Endothelial cell of umbilical vein (primary cell): ENCODE results near the gene NELFB.

ENCODE experiments used
- CTCF ChIP-seq, 2 donors: IDR thresholded peaks; 1 replicate in 1 of 2; 2 replicates in 1 of 2; pipeline ENCODE4 v1.5.1; 2011; ENCODE audit warnings: low read length in 2 of 2, mild to moderate bottlenecking in 2 of 2, moderate library complexity in 2 of 2, control low read depth in 1 of 2, inconsistent platforms in 1 of 2, low read depth in 1 of 2; ENCODE audit not compliant: insufficient read depth in 1 of 2; ENCODE audit errors: extremely low read depth in 1 of 2
- EZH2 ChIP-seq: IDR thresholded peaks from 2 replicates; pipeline ENCODE4 v1.6.1; 2012; ENCODE audit warnings: borderline replicate concordance, low read depth, mild to moderate bottlenecking, moderate library complexity, low read length, inconsistent platforms; ENCODE audit not compliant: severe bottlenecking
- FOS ChIP-seq: IDR thresholded peaks from 2 replicates; pipeline ENCODE4 v1.6.1; 2011; ENCODE audit warnings: mild to moderate bottlenecking, low read length, moderate library complexity, borderline replicate concordance; ENCODE audit not compliant: insufficient read depth
- GATA2 ChIP-seq: IDR thresholded peaks from 2 replicates; pipeline ENCODE4 v1.7.0; 2011; ENCODE audit warnings: low read depth, mild to moderate bottlenecking, moderate library complexity, mixed read lengths, low read length; ENCODE audit not compliant: insufficient read length, insufficient read depth
- JUN ChIP-seq: IDR thresholded peaks from 2 replicates; pipeline ENCODE4 v1.6.1; 2011; ENCODE audit warnings: borderline replicate concordance, low read depth; ENCODE audit not compliant: insufficient read length, insufficient read depth
- MAX ChIP-seq: IDR thresholded peaks from 2 replicates; pipeline ENCODE4 v1.6.1; 2011; ENCODE audit not compliant: insufficient read depth, insufficient read length
- MYC ChIP-seq: IDR thresholded peaks from one replicate; pipeline ENCODE4 v1.6.1; 2011; ENCODE audit warnings: mild to moderate bottlenecking, low read depth, low read length
- POLR2A ChIP-seq: IDR thresholded peaks from 2 replicates; pipeline ENCODE4 v1.6.1; 2012; ENCODE audit warnings: low read depth, mild to moderate bottlenecking, control low read depth, low read length
- POLR2AphosphoS5 ChIP-seq: IDR thresholded peaks from 2 replicates; pipeline ENCODE4 v1.6.1; 2012; ENCODE audit warnings: low read depth, mild to moderate bottlenecking, control low read depth, low read length, moderate library complexity; ENCODE audit not compliant: insufficient read depth

- TF ChIP-seq POLR2A (no peak), CTCF (IDR thresholded peaks at IDR 0.05; ENCODE audit: extremely low read depth in 1 of 2, insufficient read depth in 1 of 2, low read depth in 1 of 2, low read length in 2 of 2) (no peak), EZH2 (no peak), POLR2AphosphoS5 (no peak), MYC (no peak), FOS (no peak), MAX (no peak), JUN (no peak), GATA2 (no peak)
Measured at GRCh38 chr9:137231372-137232039, 23.6 kb upstream of the NELFB start.
